ENCODE measurements around the gene CCDC149. TPM values are rescaled to one million over a fixed set of nuclear protein-coding genes. Genes with fewer than 3 reads are reported as not detected.

The CCDC149 gene
- total and polyA plus RNA-seq, 2 of the 8 experiments (the other 6 are each of a cell fraction or from before 2014, with no cell fraction given) = 2.2 to 5.6 TPM

GRCh38 chr4:24794916-24795665 lies 117.8 kb downstream of the CCDC149 start, which contains the start of gene SOD3:
SOD3 (plus strand) TSS chr4:24795573; CDS start chr4:24799522, 3,949 bp downstream.
- DNase-seq (ENCODE audit: low read depth in 1 of 2, low spot score in 2 of 2) (peak; percentile 53 to 74), FAIRE-seq (peak; percentile 62)
- H4K5ac ChIP-seq (ENCODE audit: insufficient read length, low read depth, low read length) = no peak within 1 kb of the TSS
- peaks cover 9% of the 10 kb centered on the region; the same call in 1 of the 2 replicates for H3K23me2 ChIP-seq (ENCODE audit: low read depth, low read length)
- peak within 1 kb of the TSS; percentile 95 for H2AFZ ChIP-seq (ENCODE audit: low read length)
- ChIA-PET CTCF (ENCODE audit: partially characterized antibody) (interaction anchor here (0.7 to 4.5 kb wide), 19 partner anchors 13 to 518 kb away, joined by 3 to 29 read pairs (median 3); partner anchors contain the start of gene ZCCHC4), POLR2A (ENCODE audit: partially characterized antibody) (interaction anchor here (1.0 to 1.3 kb wide), 3 partner anchors 114 to 225 kb away, joined by 3 read pairs; no protein-coding TSS in a partner anchor)
- no peak within 1 kb of the TSS for H2AK5ac ChIP-seq (ENCODE audit: low read depth, low read length)
- H3K18ac ChIP-seq (ENCODE audit: extremely low read depth, low read length) = peak within 1 kb of the TSS; percentile 79; the same call in 1 of the 2 replicates
- H4K8ac ChIP-seq (ENCODE audit: extremely low read depth, insufficient read depth, low read length) = no peak within 1 kb of the TSS
- H3K4ac ChIP-seq (replicated peaks; ENCODE audit: insufficient read length, low read depth, low read length) = no peak within 1 kb of the TSS
- no peak within 1 kb of the TSS for H4K91ac ChIP-seq (replicated peaks; ENCODE audit: insufficient read length, low read length)
- H3K4me1 ChIP-seq (replicated peaks in 1 of 4; ENCODE audit: control insufficient read depth in 3 of 4, insufficient read depth in 4 of 4, low read length in 3 of 4) = peaks cover 1 to 18% (median 8%) of the 10 kb centered on the region in 4 experiments; a peak in 6 of 7 replicates
- H3K4me3 ChIP-seq (ENCODE audit: extremely low read depth in 1 of 4, insufficient read depth in 2 of 4, low read depth in 3 of 4, low read length in 4 of 4) = peak within 1 kb of the TSS; percentile 0 to 57 (median 34); a peak in 5 of 8 replicates
- H2BK5ac ChIP-seq (ENCODE audit: low read depth, low read length) = peak within 1 kb of the TSS; percentile 7; the same call in 1 of the 2 replicates
- TF ChIP-seq, protein P1, sequence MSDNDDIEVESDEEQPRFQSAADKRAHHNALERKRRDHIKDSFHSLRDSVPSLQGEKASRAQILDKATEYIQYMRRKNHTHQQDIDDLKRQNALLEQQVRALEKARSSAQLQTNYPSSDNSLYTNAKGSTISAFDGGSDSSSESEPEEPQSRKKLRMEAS (IDR thresholded peaks at IDR 0.05) = 0 out of 2 replicates have a peak, but pooled peaks have one; percentile 31
- TF ChIP-seq RBBP5 (IDR thresholded peaks at IDR 0.05; ENCODE audit: borderline replicate concordance, low read depth, low read length) (peak; percentile 74; the same call in 1 of the 2 replicates), CHD2 (IDR thresholded peaks at IDR 0.05; ENCODE audit: low read length) (0 out of 2 replicates have a peak, but pooled peaks have one; percentile 33), NRF1 (IDR thresholded peaks at IDR 0.05; ENCODE audit: low read depth, low read length) (no peak), RNF2 (IDR thresholded peaks at IDR 0.05; ENCODE audit: borderline replicate concordance, low read depth, low read length, missing control alignments, poor library complexity, severe bottlenecking) (no peak), SIN3A (conservative IDR thresholded peaks at IDR 0.05 in 1 of 2, IDR thresholded peaks at IDR 0.05 in 1 of 2; ENCODE audit: low read depth in 1 of 2, low read length in 2 of 2) (no peak), ASH2L (IDR thresholded peaks at IDR 0.05; ENCODE audit: low read length) (peak; percentile 71), TEAD4 (IDR thresholded peaks at IDR 0.05; ENCODE audit: low read depth, low read length) (0 out of 2 replicates have a peak, but pooled peaks have one; percentile 3), JUN (IDR thresholded peaks at IDR 0.05; ENCODE audit: low read depth, low read length) (no peak), SAP30 (IDR thresholded peaks at IDR 0.05; ENCODE audit: insufficient read depth, insufficient replicate concordance, low read length) (no peak)
- peak within 1 kb of the TSS; percentile 56 to 73 for H3K4me2 ChIP-seq (ENCODE audit: insufficient read depth in 1 of 2, low read depth in 2 of 2, low read length in 2 of 2)
- H2BK20ac ChIP-seq (ENCODE audit: low read length) = 0 out of 2 replicates have a peak within 1 kb of the TSS, but pooled peaks have one; percentile 43
- H3K9ac ChIP-seq (replicated peaks in 1 of 4; ENCODE audit: extremely low read depth in 1 of 4, low read depth in 3 of 4, low read length in 3 of 4) = no peak within 1 kb of the TSS
- no peak within 1 kb of the TSS for H2BK120ac ChIP-seq (replicated peaks; ENCODE audit: low read depth, low read length)
- no peaks in the 10 kb centered on the region for H4K20me1 ChIP-seq (replicated peaks in 1 of 2; ENCODE audit: control insufficient read depth in 1 of 2, insufficient read depth in 2 of 2, low read length in 2 of 2)
- H3K14ac ChIP-seq (ENCODE audit: insufficient read length) = no peak within 1 kb of the TSS
- no peak within 1 kb of the TSS for H3K23ac ChIP-seq (ENCODE audit: insufficient read length)
- WGBS, 2 experiments (ENCODE audit: extremely low coverage in 1 of 2, insufficient coverage in 1 of 2, insufficient read length in 1 of 2, insufficient replicate concordance in 2 of 2, low coverage in 1 of 2, low lambda C conversion rate in 2 of 2, missing lambda C conversion rate in 1 of 2) = 31% methylated on average over 21 of the region's 21 CpGs; no CpG with 5 or more reads in 1 of the 2 experiments
- H3K36me3 ChIP-seq (ENCODE audit: control insufficient read depth in 2 of 4, insufficient read depth in 4 of 4, low read length in 3 of 4) = peaks cover 0 to 6% (median 0%) of the 10 kb centered on the region in 4 experiments; a peak in 1 of 8 replicates
- peaks cover 0 to 6% of the 10 kb centered on the region in 2 experiments; a peak in 1 of 4 replicates for H3K9me3 ChIP-seq (ENCODE audit: insufficient read depth in 2 of 2, low read depth in 1 of 2, low read length in 1 of 2)
- no peak within 1 kb of the TSS for H3K56ac ChIP-seq (replicated peaks; ENCODE audit: insufficient read length, low read depth, low read length)
- no peaks in the 10 kb centered on the region for H3K79me2 ChIP-seq (ENCODE audit: control insufficient read depth in 1 of 2, insufficient read depth in 2 of 2, low read length in 2 of 2)
- H3K79me1 ChIP-seq (ENCODE audit: low read depth, low read length) = no peaks in the 10 kb centered on the region
- peak within 1 kb of the TSS; percentile 76 for H2BK12ac ChIP-seq (ENCODE audit: low read depth, low read length)
- H3K27ac ChIP-seq (ENCODE audit: low read depth, low read length) = no peak within 1 kb of the TSS
- H3K27me3 ChIP-seq (replicated peaks in 1 of 4; ENCODE audit: control insufficient read depth in 3 of 4, extremely low read depth in 1 of 4, insufficient read depth in 3 of 4, low read length in 3 of 4) = peaks cover 12 to 29% (median 25%) of the 10 kb centered on the region in 4 experiments
- H2BK15ac ChIP-seq (ENCODE audit: low read length) = no peak within 1 kb of the TSS; the same call in none of the 2 replicates
